HG02981 (cell line): Measurements from ENCODE around the gene SLC26A11.
A peak's percentile ranks its signal among the peaks of the same experiment; 100 is the strongest.

ENCODE experiments used
- ATAC-seq: cut with Tn5 transposase; IDR thresholded peaks from one replicate; pipeline ENCODE4 v1.9.1; 2021; ENCODE audit warnings: mild to moderate bottlenecking, moderate library complexity; ENCODE audit not compliant: unreplicated experiment

Gene SLC26A11

GRCh38 chr17:80216473-80217456 lies 3.5 kb upstream of the SLC26A11 start:
- ATAC-seq: no peak

GRCh38 chr17:80217703-80218362 lies 2.4 kb upstream of the SLC26A11 start:
- no peak for ATAC-seq

GRCh38 chr17:80218391-80218790 lies 1.8 kb upstream of the SLC26A11 start:
- ATAC-seq: no peak

- peak; percentile 67 for ATAC-seq
These were observed 1.0 kb upstream of the SLC26A11 start for GRCh38 chr17:80219013-80219762.

GRCh38 chr17:80219763-80220053 lies 519 bp upstream of the SLC26A11 start:
- ATAC-seq: peak; percentile 22

GRCh38 chr17:80220736-80221215 lies 549 bp downstream of the SLC26A11 start:
- no peak for ATAC-seq

GRCh38 chr17:80221351-80222105 lies 1.3 kb downstream of the SLC26A11 start:
- no peak for ATAC-seq

- ATAC-seq: no peak
These were observed 2.3 kb downstream of the SLC26A11 start for GRCh38 chr17:80222376-80223141.

GRCh38 chr17:80223142-80223815 lies 3.1 kb downstream of the SLC26A11 start:
- ATAC-seq: no peak

GRCh38 chr17:80223838-80224497 lies 3.7 kb downstream of the SLC26A11 start:
- ATAC-seq: no peak

GRCh38 chr17:80224683-80225082 lies 4.5 kb downstream of the SLC26A11 start:
- ATAC-seq: no peak

GRCh38 chr17:80225230-80225629 lies 5.0 kb downstream of the SLC26A11 start:
- no peak for ATAC-seq

GRCh38 chr17:80227156-80227555 lies 6.9 kb downstream of the SLC26A11 start:
- no peak for ATAC-seq

GRCh38 chr17:80227666-80228065 lies 7.4 kb downstream of the SLC26A11 start:
- ATAC-seq: no peak

- no peak for ATAC-seq
These were observed 8.2 kb downstream of the SLC26A11 start for GRCh38 chr17:80228477-80228876.

GRCh38 chr17:80229011-80229410 lies 8.8 kb downstream of the SLC26A11 start:
- no peak for ATAC-seq

GRCh38 chr17:80232438-80232837 lies 12.2 kb downstream of the SLC26A11 start:
- ATAC-seq: no peak

- no peak for ATAC-seq
These were observed 13.0 kb downstream of the SLC26A11 start for GRCh38 chr17:80233202-80233601.

GRCh38 chr17:80236911-80237310 lies 16.7 kb downstream of the SLC26A11 start:
- no peak for ATAC-seq
